ENCODE data around the gene TARS2. TPM values are rescaled to one million over a fixed set of nuclear protein-coding genes. Genes with fewer than 3 reads are reported as not detected.
A peak's percentile ranks its signal among the peaks of the same experiment; 100 is the strongest.

TARS2 gene
- total and polyA plus RNA-seq, 2 of the 13 experiments (the other 11 are each of a cell fraction or from before 2014, with no cell fraction given), result 21.3 to 22.8 TPM

DNA sequence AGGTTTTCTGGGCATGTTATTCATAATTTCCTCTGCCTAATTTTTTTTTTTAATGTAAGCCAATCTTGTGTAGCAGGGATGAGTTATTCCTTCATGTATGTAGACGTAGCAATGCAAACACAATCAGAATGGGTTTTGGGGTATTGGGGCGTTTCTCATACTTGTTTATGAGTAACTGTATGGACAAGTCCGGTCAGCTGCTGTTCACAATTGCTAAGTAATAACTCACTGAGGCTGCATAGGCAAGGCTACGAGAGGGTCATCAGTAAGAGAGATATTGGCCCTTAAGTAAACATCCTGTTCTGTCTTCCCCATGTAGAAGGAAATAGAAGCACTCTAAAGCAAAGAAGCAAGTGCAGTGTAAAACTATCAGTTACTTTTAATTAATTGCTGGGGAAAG is 9.5 kb upstream of the TARS2 start (continued):
- TF ChIP-seq ZNF337 (CRISPR knock-in tag; IDR thresholded peaks at IDR 0.05; ENCODE audit: borderline replicate concordance, low read depth) (no peak), EZH2 (conservative IDR thresholded peaks at IDR 0.05; ENCODE audit: low read depth, low read length) (no peak), EHMT2 (IDR thresholded peaks at IDR 0.05; ENCODE audit: borderline replicate concordance, low read depth, low read length) (no peak), ZIK1 (CRISPR knock-in tag; IDR thresholded peaks at IDR 0.05; ENCODE audit: borderline replicate concordance, low read depth) (no peak), FOXA3 (CRISPR knock-in tag; IDR thresholded peaks at IDR 0.05) (peak; percentile 50), FOXP1 (IDR thresholded peaks at IDR 0.05) (no peak), FOXP1 (CRISPR knock-in tag; IDR thresholded peaks at IDR 0.05) (no peak), KDM1A (CRISPR knock-in tag; IDR thresholded peaks at IDR 0.05) (no peak)
- TF ChIP-seq, protein P1, sequence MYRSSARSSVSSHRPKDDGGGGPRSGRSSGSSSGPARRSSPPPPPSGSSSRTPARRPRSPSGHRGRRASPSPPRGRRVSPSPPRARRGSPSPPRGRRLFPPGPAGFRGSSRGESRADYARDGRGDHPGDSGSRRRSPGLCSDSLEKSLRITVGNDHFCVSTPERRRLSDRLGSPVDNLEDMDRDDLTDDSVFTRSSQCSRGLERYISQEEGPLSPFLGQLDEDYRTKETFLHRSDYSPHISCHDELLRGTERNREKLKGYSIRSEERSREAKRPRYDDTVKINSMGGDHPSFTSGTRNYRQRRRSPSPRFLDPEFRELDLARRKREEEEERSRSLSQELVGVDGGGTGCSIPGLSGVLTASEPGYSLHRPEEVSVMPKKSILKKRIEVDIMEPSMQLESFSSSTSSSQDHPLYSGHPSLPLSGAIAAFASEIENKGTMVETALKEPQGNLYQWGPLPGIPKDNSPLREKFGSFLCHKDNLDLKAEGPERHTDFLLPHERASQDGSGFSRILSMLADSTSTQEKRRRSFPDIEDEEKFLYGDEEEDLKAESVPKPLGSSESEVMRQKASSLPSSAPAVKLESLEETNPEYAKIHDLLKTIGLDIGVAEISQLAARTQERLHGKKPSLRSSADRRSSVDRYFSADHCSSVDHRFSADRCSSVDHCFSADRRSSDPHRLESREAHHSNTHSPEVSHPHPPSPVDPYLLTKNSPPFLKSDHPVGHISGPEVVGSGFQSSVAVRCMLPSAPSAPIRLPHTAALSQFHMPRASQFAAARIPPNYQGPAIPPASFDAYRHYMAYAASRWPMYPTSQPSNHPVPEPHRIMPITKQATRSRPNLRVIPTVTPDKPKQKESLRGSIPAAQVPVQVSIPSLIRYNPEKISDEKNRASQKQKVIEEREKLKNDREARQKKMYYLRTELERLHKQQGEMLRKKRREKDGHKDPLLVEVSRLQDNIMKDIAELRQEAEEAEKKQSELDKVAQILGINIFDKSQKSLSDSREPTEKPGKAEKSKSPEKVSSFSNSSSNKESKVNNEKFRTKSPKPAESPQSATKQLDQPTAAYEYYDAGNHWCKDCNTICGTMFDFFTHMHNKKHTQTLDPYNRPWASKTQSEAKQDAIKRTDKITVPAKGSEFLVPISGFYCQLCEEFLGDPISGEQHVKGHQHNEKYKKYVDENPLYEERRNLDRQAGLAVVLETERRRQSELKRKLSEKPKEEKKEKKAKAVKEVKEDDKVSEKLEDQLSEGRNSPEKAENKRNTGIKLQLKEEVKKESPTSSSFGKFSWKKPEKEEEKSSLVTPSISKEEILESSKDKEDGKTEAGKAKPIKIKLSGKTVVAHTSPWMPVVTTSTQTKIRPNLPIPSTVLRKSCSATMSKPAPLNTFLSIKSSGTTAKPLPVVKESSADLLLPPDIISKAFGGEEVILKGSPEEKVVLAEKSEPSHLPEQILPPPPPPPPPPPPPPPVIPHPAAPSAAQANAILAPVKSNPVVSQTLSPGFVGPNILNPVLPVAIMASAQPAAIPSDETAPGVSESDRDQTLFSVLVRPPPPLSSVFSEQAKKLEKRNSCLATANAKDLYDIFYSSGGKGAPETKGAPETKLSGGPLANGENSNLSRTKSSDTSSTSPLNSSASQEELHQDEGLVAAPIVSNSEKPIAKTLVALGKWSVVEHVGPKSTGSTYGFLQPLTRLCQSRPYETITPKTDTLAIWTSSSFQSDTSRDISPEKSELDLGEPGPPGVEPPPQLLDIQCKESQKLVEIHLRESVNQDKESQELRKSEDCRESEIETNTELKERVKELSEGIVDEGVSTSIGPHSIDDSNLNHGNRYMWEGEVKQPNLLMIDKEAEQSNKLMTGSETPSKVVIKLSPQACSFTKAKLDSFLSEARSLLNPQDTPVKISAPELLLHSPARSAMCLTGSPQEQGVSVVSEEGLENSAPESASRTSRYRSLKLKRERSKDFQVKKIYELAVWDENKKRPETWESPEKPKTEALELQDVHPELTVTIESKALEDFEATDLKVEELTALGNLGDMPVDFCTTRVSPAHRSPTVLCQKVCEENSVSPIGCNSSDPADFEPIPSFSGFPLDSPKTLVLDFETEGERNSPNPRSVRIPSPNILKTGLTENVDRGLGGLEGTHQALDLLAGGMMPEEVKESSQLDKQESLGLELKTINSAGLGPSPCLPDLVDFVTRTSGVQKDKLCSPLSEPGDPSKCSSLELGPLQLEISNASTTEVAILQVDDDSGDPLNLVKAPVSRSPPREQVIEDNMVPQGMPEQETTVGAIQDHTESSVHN (CRISPR knock-in tag; IDR thresholded peaks at IDR 0.05), result no peak
